ENCODE measurements around the gene NUP107.

GRCh38 chr12:68745376-68745903, 58.7 kb downstream of the NUP107 start:
- TF ChIP-seq EZH2phosphoT487 (IDR thresholded peaks at IDR 0.05; ENCODE audit: low read depth) (no peak), CTCF (IDR thresholded peaks at IDR 0.05; ENCODE audit: low read depth, low read length) (no peak)
